ENCODE results near the gene CAB39. TPM values are rescaled to one million over a fixed set of nuclear protein-coding genes. Genes with fewer than 3 reads are reported as not detected.

The CAB39 gene
- total and polyA plus RNA-seq, 2 donors (not counting 3 experiments of a cell fraction or from before 2014, with no cell fraction given) = 25.7 to 53.7 TPM

DNA sequence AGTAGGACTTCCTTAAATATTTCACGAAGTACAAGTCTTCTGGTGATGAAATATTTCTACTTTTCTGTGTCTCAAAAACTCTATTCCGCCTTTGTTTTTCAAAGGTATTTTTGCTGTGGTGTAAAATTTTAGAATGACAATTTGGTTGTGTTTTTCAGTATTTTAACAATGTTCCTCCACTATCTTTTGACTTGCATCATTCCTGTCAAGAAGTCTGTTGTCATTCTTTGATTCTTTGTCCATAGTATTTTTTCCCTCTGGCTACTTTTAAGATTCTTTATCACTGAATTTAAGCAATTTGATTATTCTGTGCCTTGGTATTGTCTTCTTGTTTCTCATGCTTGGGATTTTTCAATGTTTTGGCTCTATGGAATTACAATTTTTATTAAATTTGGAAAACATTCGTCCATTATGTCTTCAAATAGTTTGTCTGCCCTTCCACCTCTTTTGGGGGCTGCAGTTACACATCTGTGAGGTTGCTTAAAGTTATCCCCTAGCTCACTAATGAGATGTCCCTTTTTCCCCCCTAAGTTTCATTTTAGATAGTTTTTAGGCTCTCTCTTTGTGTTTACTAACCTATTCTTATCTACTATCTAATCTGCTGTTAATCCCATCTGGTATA is 76.0 kb downstream of the CAB39 start:
- no peaks in the 10 kb centered on the region for H3K9me1 ChIP-seq (replicated peaks; ENCODE audit: control insufficient read depth, extremely low read depth, insufficient read depth, low read length)
- dilution Hi-C loops (cut with MboI; ENCODE audit: extremely low pct_ligation_motif_present, low sequenced_read_pairs) = no loop called here
- H3K4me3 ChIP-seq (replicated peaks in 1 of 3; ENCODE audit: insufficient read depth in 1 of 3, low read depth in 1 of 3, low read length in 3 of 3) = no peak overlapping the region
- H3K36me3 ChIP-seq (ENCODE audit: control insufficient read depth in 2 of 2, extremely low read depth in 1 of 2, insufficient read depth in 2 of 2, low read length in 2 of 2) = peaks cover 2 to 7% of the 10 kb centered on the region in 2 experiments
- CTCF ChIA-PET = interaction anchor here (0.8 kb wide), 1 partner anchor 10 kb away, joined by 3 read pairs; no protein-coding TSS in a partner anchor
- BruUV-seq (replicated peaks) = no TSS peak
- peaks cover 12% of the 10 kb centered on the region for H3K4me1 ChIP-seq (ENCODE audit: control insufficient read depth, extremely low read depth, insufficient read depth, low read length)
- no peak for FAIRE-seq
- H2AFZ ChIP-seq (ENCODE audit: low read depth, low read length) = no peak overlapping the region
- POLR2A ChIA-PET = no interaction called here
- H3K4me2 ChIP-seq (ENCODE audit: insufficient read depth, low read length) = no peak overlapping the region
- no peak for DNase-seq (ENCODE audit: low read depth, low spot score)
- H3K27ac ChIP-seq (ENCODE audit: insufficient read depth, low read depth, low read length) = no peak overlapping the region
- intact Hi-C loops (cut with micrococcal nuclease) = no loop called here
- no peak overlapping the region for H3K9ac ChIP-seq (replicated peaks; ENCODE audit: extremely low read depth, insufficient read depth, low read length)
- H4K20me1 ChIP-seq (replicated peaks; ENCODE audit: control insufficient read depth, extremely low read depth, insufficient read depth, low read length) = no peaks in the 10 kb centered on the region
- H3K9me3 ChIP-seq (replicated peaks; ENCODE audit: control insufficient read depth, insufficient read depth, low read length) = no peaks in the 10 kb centered on the region
- peaks cover 49% of the 10 kb centered on the region for H3K79me2 ChIP-seq (ENCODE audit: control insufficient read depth, insufficient read depth, low read length)
- H3K27me3 ChIP-seq (ENCODE audit: control insufficient read depth in 2 of 2, insufficient read depth in 2 of 2, low read length in 2 of 2) = no peaks in the 10 kb centered on the region
- TF ChIP-seq GATA2 (IDR thresholded peaks at IDR 0.05; ENCODE audit: insufficient read depth, insufficient read length, low read depth, low read length) = no peak
- TF ChIP-seq MYC (IDR thresholded peaks at IDR 0.05; ENCODE audit: low read depth, low read length) = no peak
- TF ChIP-seq, protein P1, sequence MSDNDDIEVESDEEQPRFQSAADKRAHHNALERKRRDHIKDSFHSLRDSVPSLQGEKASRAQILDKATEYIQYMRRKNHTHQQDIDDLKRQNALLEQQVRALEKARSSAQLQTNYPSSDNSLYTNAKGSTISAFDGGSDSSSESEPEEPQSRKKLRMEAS (IDR thresholded peaks at IDR 0.05; ENCODE audit: insufficient read depth, insufficient read length) = no peak
- no peak for TF ChIP-seq EZH2 (IDR thresholded peaks at IDR 0.05; ENCODE audit: borderline replicate concordance, low read depth, low read length, severe bottlenecking)
- TF ChIP-seq POLR2A (IDR thresholded peaks at IDR 0.05; ENCODE audit: low read depth, low read length) = no peak

DNA sequence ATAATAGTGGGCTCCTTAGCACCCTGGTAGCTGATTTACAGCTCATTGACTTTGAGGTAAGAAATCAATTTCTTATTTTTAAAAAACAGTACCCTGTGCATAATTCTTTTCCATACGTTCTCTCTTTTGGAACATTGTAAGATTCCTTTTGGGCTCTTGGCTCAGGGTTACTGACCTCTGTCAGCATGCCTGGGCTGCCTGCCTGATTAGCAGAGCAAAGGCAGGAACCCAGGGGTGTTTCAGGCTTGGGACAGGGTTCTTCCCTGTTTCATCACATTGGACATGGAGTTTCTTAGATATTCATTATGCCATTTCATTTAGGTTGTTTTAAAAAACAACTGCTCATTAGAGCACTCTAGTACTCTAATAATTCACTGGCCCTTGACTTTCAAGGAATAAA is 78.3 kb downstream of the CAB39 start:
- H3K79me2 ChIP-seq (ENCODE audit: control insufficient read depth, insufficient read depth, low read length) = peaks cover 38% of the 10 kb centered on the region
- peaks cover 2 to 7% of the 10 kb centered on the region in 2 experiments for H3K36me3 ChIP-seq (ENCODE audit: control insufficient read depth in 2 of 2, extremely low read depth in 1 of 2, insufficient read depth in 2 of 2, low read length in 2 of 2)
- CTCF ChIA-PET = interaction anchor here (0.9 to 2.0 kb wide), 3 partner anchors 9 to 16 kb away, joined by 3 to 6 read pairs (median 3); no protein-coding TSS in a partner anchor

More for the DNA sequence above, 78.3 kb downstream of the CAB39 start:
- no peaks in the 10 kb centered on the region for H4K20me1 ChIP-seq (replicated peaks; ENCODE audit: control insufficient read depth, extremely low read depth, insufficient read depth, low read length)
- TF ChIP-seq POLR2A (IDR thresholded peaks at IDR 0.05; ENCODE audit: low read depth, low read length) (no peak), POLR2AphosphoS5 (IDR thresholded peaks at IDR 0.05; ENCODE audit: insufficient read depth, low read depth, low read length) (no peak), JUN (IDR thresholded peaks at IDR 0.05; ENCODE audit: borderline replicate concordance, insufficient read depth, insufficient read length, low read depth) (no peak), MYC (IDR thresholded peaks at IDR 0.05; ENCODE audit: low read depth, low read length) (no peak), GATA2 (IDR thresholded peaks at IDR 0.05; ENCODE audit: insufficient read depth, insufficient read length, low read depth, low read length) (no peak)
- DNase-seq (ENCODE audit: low read depth, low spot score) = no peak
- H3K9me1 ChIP-seq (replicated peaks; ENCODE audit: control insufficient read depth, extremely low read depth, insufficient read depth, low read length) = no peaks in the 10 kb centered on the region
- H3K27ac ChIP-seq (ENCODE audit: insufficient read depth, low read depth, low read length) = no peak overlapping the region
- no peak overlapping the region for H3K4me3 ChIP-seq (replicated peaks in 1 of 3; ENCODE audit: insufficient read depth in 1 of 3, low read depth in 1 of 3, low read length in 3 of 3)
- no peak for FAIRE-seq
- H3K4me2 ChIP-seq (ENCODE audit: insufficient read depth, low read length) = no peak overlapping the region
- BruUV-seq (replicated peaks) = no TSS peak
- dilution Hi-C loops (cut with MboI; ENCODE audit: extremely low pct_ligation_motif_present, low sequenced_read_pairs) (no loop called here), intact Hi-C loops (cut with micrococcal nuclease) (loop anchor here (5.0 kb wide), 1 partner anchor 384 kb away; no protein-coding TSS in a partner anchor)
- peaks cover 32% of the 10 kb centered on the region for H3K4me1 ChIP-seq (ENCODE audit: control insufficient read depth, extremely low read depth, insufficient read depth, low read length)
- no peak overlapping the region for H3K9ac ChIP-seq (replicated peaks; ENCODE audit: extremely low read depth, insufficient read depth, low read length)
- H3K27me3 ChIP-seq (ENCODE audit: control insufficient read depth in 2 of 2, insufficient read depth in 2 of 2, low read length in 2 of 2) = no peaks in the 10 kb centered on the region
- H2AFZ ChIP-seq (ENCODE audit: low read depth, low read length) = no peak overlapping the region
- POLR2A ChIA-PET = no interaction called here
- H3K9me3 ChIP-seq (replicated peaks; ENCODE audit: control insufficient read depth, insufficient read depth, low read length) = no peaks in the 10 kb centered on the region

Measured in endothelial cell of umbilical vein (primary cell).